Gastroesophageal sphincter (tissue), 3 donors: ENCODE results near the gene CARD19.

Experiments
- EP300 ChIP-seq: sonication (generic); formaldehyde crosslinking; IDR thresholded peaks from one replicate; pipeline ENCODE4 v1.6.1; 2017; ENCODE audit warnings: antibody characterized with exemption, mild to moderate bottlenecking
- POLR2A ChIP-seq, 2 donors: fragments of 450-650 bp; IDR thresholded peaks; one replicate each; pipeline ENCODE4 v1.6.1; 2017; ENCODE audit warnings: antibody characterized with exemption in 2 of 2, mild to moderate bottlenecking in 2 of 2, moderate library complexity in 1 of 2
- POLR2AphosphoS5 ChIP-seq: sonication (generic); formaldehyde crosslinking; IDR thresholded peaks from one replicate; pipeline ENCODE4 v1.6.1; 2017; ENCODE audit warnings: antibody characterized with exemption
- TF ChIP-seq, protein P1 (sequence below), 4 experiments: fragments of 200-600 bp in 2 of 4; fragments of 450-650 bp in 2 of 4; sonication (generic) in 1 of 4; IDR thresholded peaks; one replicate each; pipeline ENCODE4 v1.5.1; 2017 to 2019; ENCODE audit warnings: antibody characterized with exemption in 4 of 4, mild to moderate bottlenecking in 2 of 4, moderate library complexity in 2 of 4

- TF ChIP-seq, protein P1, sequence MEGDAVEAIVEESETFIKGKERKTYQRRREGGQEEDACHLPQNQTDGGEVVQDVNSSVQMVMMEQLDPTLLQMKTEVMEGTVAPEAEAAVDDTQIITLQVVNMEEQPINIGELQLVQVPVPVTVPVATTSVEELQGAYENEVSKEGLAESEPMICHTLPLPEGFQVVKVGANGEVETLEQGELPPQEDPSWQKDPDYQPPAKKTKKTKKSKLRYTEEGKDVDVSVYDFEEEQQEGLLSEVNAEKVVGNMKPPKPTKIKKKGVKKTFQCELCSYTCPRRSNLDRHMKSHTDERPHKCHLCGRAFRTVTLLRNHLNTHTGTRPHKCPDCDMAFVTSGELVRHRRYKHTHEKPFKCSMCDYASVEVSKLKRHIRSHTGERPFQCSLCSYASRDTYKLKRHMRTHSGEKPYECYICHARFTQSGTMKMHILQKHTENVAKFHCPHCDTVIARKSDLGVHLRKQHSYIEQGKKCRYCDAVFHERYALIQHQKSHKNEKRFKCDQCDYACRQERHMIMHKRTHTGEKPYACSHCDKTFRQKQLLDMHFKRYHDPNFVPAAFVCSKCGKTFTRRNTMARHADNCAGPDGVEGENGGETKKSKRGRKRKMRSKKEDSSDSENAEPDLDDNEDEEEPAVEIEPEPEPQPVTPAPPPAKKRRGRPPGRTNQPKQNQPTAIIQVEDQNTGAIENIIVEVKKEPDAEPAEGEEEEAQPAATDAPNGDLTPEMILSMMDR (IDR thresholded peaks at IDR 0.05) = no peak
- TF ChIP-seq POLR2A (IDR thresholded peaks at IDR 0.05) = peak in 1 of 2 donors; percentile 45
- TF ChIP-seq POLR2AphosphoS5 = peak; percentile 89
- no peak for TF ChIP-seq EP300
These were observed 37.6 kb downstream of the CARD19 start for GRCh38 chr9:93133681-93134014.
